T-helper 9 cell (primary cell): ENCODE data around the gene LLGL2.
A peak's percentile ranks its signal among the peaks of the same experiment; 100 is the strongest.

Experiments
- DNase-seq: peaks from one replicate; pipeline ENCODE4 v3.0.0-alpha.2; 2020

The LLGL2 gene

DNA sequence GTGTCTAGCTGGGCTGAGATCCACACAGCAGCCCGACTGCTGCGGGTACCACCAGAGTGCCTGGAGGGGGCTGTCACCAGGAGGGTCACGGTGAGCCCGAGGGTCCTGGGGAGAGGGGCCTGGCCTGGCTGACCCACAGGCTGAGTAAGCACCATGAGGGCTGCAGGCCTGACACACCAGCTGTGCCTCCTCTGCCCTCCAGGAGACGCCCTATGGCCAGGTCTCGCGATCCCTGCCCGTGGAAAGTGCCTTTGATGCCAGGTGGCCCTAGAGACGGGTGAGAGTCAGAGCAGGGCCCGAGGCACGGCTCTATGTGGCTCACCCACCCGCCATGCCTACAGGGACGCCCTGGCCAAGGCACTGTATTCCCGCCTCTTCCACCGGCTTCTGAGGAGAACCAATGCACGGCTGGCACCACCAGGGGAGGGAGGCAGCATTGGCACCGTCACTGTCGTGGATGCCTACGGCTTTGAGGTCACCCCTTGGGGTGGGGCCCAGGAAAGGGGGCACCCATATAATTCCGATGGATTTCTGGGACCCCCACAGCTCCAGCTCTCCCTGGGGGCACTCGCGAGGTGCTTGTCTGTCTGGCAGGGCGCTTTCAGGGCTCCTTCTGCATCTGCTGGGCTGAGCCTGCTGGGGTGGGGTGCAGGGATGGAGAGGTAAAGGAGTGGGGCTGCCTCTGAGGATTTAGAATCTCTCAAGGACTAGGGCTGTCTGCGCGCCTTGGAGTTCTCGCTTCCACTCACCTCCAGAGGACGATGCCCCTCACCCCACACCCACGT is 69.2 kb downstream of the LLGL2 start:
- no peak for DNase-seq

DNA sequence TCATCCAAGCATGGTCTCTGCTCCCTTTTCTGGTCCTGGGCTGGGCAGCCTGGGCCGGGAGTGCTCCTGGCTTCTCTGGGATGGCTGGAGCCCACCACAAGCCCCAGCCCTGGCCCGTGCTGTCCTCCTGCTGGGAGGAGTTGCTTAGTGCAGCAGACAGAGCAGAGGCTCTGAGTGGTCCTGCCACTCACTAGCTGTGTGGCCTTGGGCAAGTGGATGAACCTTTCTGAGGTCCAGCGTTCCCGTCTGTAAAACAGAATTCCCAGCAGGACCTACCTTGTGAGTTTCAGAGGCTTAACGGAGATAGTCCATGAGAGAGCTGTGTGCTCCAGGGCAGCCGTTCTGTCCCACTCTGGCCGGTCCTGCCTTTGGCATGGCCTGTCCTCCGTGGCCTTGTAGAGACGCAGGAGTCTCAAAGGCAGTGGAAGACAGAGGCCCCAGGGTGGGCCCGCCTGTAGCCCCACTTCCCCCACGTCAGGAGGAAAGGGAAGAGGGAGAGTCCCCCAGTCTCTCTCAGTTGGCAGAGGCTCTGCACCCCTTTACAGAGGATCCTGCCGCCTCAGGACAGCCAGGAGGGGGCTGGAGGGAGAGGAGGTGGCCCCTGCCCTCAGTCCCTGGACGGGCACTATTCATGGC is 69.9 kb downstream of the LLGL2 start:
- no peak for DNase-seq

DNA sequence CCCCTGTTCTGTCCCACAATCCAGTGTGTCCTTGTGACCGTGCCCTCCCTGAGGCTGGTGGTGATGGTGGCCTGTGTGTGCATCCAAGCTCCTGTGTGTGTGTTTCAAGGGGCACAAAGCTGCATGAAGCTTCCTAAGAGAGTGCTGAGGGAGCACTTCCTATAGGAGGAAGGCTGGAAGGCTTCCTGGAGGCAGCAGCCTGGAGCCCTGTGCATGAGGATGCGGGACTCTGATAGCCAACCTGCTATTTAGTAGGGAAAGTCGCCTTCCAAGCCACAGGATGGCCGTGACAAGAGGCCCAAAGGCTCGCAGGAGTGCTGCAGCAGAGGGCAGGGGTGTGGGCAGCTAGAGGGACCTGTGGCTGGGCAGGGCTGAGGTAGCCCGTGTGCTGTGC is 70.4 kb downstream of the LLGL2 start:
- no peak for DNase-seq

DNA sequence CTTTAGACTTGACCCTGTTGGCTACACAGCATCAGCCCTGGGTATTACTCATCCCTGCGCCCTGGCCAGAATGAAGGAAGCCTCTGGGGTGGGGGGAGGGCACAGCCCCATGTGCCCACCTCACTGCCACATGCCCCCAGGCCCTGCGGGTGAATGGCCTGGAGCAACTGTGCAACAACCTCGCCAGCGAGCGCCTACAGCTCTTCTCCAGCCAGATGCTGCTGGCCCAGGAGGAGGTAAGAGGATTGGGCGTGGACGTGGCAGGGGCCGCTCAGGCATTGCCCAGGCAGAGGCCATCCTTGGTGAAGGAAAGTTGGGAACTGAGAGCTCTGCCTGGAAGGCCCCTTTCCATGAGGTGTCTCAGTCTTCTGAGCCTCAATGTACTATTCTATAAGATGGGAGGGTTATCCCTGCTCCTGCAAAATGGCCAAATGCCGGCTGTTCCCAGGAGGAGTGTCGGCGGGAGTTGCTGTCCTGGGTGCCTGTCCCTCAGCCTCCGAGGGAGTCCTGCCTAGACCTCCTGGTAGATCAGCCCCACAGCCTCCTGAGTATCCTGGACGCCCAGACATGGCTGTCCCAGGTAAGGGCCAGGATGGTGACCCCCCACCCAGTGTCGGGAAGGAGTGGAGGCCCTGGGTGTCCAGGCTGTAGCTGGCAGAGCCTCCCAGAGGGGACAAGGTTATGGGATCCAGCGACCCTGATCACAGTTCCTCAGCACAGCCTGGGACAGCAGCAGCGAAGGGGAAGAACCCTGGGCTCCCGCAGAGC is 71.0 kb downstream of the LLGL2 start:
- DNase-seq: no peak

DNA sequence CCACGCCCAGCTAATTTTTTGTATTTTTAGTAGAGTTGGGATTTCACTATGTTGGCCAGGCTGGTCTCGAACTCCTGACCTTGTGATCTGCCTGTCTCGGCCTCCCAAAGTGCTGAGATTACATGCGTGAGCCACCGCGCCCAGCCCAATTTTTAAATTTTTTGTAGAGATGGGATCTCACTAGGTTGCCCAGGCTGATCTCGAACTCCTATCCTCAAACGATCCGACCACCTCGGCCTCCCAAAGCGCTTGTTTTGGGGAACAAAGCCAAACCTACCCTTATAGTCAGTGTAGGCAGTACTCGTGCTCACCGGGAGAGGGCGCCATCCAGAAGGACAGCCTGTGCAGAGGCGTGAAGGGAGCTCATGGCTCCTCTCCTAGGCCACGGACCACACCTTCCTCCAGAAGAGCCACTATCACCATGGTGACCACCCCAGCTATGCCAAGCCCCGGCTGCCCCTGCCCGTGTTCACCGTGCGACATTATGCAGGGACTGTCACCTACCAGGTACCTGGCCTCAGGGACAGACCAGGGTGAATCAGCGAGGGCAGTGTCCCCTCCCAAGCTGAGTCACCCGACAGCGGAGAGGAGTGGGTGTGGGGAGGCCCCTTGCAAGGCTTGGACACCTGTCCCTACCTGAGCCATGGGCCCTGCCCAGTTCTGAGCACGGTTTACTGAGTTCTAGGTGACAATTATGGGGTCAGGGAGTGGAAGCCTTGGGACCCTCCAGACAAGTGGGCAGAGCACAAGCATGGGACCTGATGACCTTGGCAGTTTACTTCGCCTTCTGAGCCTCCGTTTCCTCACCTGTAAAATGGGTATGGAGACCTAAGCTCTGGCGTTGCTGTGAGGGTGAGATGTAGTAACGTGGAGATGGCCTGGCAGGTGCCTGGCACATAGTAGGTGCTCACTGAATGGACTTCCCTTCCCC is 75.8 kb downstream of the LLGL2 start:
- peak; percentile 62 for DNase-seq

DNA sequence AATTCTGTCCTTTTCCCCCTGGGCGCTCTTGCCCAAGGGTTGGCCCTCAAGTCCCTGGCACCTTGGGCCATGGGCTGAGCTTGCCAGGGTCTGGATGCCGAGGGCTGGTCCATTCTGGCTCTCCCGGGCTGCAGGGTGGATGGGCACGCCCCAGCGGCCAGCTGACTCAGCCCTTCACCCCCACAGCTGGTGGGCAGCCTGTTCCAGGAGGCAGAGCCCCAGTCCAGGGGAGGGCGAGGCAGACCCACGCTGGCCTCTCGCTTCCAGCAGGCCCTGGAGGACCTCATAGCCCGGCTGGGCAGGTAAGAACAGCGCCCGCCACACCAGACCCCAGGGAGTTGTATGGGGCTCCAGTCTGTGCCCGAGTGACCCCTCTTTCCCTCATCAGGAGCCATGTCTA is 77.1 kb downstream of the LLGL2 start:
- no peak for DNase-seq

DNA sequence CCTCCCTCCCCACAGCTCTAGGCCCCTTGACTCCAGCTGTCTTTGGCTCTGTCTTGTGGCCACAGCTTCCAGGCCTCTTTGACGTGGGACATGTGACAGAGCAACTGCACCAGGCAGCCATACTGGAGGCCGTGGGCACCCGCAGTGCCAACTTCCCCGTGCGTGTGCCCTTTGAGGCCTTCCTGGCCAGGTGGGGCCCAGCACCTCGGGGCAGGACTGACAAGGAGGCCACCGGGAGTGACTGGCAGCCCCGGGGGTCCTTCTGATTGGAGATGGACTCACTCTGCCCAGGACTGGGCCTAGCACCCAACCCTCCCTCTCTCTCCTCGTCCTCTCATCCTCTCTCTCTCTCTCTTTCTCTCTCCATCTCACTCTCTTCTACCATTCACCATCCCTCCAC is 77.6 kb downstream of the LLGL2 start:
- DNase-seq: no peak

DNA sequence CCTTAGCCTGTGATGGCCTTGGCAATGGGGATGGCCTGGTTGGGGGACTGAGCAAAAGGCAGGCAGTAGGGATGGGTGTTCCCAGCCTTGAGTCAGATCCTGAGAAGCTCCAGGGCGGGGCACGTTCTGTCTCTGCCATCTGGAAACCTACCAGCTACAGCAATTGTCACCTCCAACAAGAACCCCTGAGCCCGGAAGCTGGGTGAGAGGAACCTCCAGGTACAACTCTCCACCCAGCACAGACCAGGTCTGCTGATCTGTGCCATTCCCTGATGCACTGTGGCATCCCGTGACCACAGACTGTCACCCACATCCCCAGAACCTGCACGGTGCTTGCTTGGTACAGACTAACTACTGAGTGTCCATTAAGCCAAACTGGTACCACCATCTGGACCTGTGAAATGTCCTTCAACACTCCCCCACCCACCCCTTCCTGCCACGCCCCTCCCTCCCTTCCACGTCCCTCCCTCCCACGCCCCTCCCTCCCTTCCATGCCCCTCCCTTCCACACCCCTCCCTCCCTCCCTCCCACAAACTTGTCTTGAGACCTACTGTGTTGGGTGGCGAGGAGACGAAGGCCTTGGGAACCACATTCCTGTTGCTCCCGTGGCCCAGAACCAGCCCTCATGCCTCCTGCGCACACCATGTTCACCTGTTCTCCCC is 78.7 kb downstream of the LLGL2 start:
- no peak for DNase-seq

DNA sequence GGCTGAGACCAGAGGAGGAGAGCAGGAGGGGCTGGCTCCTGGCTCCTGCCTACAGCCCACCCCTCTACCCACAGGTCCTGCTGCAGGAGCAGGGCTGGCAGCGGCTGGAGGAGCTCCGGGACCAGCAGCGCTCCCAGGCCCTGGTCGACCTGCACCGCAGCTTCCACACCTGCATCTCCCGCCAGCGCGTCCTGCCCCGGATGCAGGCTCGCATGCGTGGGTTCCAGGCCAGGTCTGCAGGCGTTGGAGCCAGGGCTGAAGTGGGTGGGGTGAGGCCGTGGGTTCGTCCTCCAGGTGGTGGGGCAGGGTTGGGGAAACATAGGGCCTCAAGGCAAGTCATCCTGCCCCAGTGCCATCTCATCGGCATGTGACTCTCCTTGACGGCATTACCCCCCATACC is 80.3 kb downstream of the LLGL2 start:
- no peak for DNase-seq

DNA sequence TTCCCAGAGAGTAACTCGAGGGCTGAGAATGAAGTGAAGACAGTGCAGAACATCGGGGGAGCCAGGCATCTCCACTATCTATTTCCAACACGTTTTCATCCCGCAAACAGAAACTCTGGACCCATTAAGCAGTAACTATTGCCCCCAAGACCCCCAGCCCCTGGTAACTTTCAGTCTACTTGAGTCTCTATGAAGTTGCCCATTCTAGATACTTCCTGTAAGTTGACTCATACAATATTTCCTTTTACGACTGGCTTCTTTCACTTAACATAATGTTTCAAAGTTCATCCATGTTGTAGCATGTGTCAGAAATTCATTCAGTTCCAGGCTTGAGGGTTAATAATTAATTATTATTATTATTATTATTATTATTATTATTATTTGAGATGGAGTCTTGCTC is 81.6 kb downstream of the LLGL2 start:
- no peak for DNase-seq

DNA sequence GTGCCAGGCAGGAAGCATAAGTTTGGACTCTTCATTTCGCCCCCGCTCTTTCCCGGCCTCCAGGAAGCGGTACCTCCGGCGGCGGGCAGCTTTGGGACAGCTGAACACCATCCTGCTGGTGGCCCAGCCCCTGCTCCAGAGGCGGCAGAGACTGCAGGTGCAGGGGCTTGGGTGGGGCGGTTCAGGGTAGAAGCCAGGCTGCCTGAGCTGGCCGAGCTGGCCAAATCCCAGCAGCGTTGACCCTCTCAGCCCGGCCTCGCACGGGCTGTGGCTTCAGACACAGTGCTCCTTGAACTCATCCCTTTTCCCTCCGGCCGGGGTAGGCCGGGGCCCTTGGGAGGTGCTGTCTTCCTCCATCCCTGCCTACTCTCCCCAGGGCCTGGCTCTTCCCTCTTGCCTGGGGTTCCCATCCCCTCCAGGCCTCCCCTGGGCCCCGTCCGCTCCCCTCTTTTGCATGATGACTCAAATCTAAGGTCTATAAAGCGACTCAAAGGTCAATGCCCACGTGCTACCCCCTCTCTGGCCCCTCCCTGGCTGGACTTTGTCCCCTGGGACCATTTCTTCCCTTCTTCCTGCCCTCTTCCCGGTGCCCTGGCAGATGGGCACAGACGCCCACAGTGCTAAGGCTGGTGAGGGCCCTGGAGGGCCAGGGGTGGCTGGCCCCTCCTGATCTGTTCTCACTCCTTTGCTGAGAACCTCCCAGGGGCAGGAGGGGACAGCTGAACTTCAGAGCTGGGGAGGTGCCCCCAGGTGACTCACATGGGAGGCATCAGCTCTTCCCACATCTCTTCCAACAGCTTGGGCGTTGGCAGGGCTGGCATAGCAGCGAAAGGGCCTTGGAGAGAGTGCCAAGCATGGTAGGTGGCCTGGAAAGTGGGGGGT is 84.8 kb downstream of the LLGL2 start:
- DNase-seq: no peak

DNA sequence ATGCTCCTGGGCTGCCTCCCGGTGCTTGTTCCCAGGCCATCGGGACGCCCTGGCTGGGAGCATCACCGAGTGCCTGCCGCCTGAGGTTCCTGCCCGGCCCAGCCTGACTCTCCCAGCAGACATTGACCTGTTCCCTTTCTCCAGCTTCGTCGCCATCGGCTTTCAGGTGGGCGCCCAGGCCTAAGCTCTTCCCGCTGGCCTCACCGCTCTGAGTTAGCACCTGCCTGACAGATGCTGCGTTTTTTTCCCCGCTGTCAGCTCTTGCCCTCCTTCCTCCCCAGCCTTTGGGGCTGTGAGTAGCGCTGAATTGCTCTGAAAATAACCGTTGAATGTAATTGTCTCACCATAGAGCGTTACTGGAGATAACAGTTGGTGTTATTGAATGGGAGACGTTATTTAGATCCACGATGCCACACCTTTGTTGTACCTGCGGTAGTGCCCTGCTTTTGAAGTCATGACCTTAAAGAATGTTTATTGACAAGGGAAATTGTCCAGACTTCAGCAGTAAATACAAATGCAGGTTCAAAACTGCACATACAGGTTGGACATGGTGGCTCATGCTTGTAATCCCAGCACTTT is 86.4 kb downstream of the LLGL2 start:
- no peak for DNase-seq

DNA sequence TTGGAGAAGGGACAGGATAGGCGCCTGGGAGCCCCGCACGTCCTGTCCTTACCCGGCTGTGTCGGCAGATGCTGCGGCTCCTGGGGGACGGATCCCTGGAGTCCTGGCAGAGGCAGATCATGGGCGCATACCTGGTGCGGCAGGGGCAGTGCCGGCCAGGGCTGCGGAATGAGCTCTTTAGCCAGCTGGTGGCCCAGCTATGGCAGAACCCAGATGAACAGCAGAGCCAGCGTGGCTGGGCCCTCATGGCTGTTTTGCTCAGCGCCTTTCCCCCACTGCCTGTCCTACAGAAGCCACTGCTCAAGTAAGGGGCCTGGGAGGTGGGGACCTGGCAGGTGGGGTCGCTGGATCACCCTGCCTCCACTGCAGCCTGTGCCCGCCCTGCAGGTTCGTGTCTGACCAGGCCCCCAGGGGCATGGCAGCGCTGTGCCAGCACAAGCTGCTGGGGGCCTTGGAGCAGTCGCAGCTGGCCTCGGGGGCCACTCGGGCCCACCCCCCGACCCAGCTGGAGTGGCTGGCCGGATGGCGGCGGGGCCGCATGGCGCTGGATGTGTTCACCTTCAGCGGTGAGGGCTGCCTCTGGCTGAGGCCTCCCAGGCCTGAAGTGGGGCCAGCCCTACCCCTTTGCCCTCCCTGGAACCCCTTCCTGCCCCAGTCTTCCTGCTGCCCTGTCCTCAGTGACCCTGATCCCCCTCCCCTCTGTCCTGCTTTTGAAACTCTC is 87.6 kb downstream of the LLGL2 start:
- DNase-seq: no peak

DNA sequence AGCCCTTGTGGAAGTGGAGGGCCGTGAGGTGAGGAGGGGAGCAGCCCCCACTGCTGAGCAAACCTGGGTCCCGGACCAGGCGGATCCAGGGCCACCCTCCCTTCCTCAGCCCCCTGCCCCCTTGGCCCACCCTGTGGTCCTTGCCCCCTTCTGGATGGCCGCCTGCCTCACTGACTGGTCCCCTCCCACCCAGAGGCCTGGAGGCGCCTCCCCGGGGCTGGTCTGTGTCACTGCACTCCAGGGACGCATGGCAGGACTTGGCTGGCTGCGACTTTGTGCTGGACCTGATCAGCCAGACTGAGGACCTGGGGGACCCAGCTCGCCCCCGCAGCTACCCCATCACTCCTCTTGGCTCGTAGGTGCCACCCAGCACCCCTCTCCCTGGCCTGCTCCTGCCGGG is 88.5 kb downstream of the LLGL2 start:
- no peak for DNase-seq

DNA sequence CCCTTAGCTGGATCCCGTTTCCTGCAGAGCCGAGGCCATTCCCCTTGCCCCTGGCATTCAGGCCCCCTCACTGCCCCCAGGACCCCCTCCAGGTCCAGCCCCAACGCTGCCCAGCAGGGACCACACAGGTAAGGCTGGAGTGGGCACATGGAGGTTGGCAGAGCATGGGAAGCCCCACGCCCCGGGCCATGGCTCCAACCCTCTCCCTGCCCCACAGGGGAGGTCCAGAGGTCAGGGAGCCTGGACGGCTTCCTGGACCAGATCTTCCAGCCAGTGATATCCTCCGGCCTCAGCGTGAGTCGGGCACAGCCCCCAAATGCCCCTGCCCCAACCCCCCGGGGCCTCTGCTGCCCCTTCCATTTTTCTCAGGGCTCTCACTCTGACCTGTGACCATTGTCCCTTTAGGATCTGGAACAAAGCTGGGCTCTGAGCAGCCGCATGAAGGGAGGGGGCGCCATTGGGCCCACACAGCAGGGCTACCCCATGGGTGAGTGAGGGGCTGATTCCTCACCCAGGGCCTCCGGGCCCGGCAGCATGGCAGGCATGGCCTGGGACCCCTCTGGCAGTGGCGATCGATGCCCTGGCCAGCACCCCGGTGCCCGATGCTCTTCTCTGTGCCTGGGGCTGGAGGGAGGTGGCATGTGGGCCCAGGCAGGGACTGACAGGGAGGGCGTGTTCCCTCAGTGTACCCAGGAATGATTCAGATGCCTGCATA is 89.2 kb downstream of the LLGL2 start:
- DNase-seq: no peak

DNA sequence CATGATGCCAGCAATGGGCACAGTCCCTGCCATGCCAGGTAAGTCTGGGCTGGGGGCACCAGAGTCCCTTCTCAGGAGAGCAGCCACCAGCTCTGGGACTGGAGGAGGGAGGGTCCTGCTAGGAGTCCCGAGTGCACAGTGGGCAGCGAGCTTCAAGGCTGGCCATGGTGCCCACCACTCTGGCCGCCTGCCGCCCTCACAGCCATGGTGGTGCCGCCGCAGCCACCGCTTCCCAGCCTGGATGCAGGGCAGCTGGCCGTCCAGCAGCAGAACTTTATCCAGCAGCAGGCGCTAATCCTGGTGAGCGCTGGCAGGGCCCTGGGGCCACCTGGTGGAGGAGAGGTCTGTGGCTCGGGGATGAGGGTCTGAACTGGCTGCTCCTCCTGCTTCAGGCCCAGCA is 89.8 kb downstream of the LLGL2 start:
- DNase-seq: no peak

DNA sequence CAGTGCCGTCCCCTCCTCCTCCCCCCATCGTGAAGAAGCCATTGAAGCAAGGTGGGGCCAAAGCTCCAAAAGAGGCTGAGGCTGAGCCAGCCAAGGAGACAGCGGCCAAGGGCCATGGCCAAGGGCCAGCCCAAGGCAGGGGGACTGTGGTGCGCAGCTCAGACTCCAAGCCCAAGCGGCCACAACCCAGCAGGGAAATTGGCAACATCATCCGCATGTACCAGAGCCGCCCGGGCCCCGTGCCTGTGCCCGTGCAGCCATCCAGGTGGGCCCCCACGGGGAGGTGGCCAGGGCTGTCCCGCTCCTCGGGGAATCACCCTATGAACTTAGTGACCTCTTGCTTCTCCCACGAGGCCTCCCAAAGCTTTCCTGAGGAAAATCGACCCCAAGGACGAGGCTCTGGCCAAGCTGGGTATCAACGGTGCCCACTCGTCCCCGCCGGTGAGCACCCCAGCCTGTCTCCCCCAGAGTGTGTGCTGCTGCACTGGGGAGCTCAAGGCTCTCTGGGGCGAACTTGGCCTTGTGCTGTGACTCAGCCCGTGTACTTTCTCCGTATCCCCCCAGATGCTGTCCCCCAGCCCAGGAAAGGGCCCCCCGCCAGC is 91.1 kb downstream of the LLGL2 start:
- no peak for DNase-seq

DNA sequence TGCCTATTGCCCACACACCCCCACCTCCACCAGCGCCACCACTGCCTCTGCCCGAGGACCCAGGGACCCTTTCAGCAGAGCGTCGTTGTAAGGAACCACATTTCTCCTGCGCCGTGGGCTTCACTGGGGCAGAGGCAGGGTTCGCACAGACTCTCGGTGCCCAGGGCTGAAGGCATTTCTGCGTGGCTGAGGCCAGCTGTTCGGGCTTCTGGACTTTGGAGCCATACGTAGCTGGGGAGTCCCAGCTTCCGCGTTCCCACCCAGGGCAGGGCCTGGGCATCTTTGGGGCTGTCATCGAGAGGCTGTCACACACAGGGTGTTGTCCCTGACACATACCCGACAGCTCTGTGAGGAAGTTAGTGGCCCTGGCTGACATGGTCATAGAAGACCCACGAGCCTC is 91.7 kb downstream of the LLGL2 start:
- no peak for DNase-seq

DNA sequence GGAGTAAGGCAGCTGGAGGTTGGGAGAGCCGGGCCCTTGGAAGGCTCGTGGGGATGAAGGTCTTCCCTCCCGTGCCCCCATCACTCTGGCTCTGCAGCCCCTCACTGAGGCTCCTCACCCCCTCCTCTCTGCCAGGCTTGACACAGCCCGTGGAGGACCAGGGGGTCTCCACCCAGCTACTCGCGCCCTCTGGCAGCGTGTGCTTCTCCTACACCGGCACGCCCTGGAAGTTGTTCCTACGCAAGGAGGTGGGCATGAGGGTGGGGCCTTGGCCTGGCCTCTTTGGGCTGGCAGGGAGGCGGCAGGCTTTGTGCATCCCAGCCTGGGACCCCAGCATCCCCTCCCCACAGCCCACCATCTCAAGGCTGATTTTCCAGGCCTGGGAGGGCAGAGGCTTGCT is 92.2 kb downstream of the LLGL2 start:
- DNase-seq: no peak
